Thyroid gland (tissue), 4 donors: Measurements from ENCODE around the gene CCDC83.

Source experiments
- POLR2A ChIP-seq, 2 donors: fragments of 450-650 bp; IDR thresholded peaks; one replicate each; pipeline ENCODE4 v1.6.1; 2017; ENCODE audit warnings: antibody characterized with exemption in 2 of 2, mild to moderate bottlenecking in 2 of 2, moderate library complexity in 1 of 2
- TF ChIP-seq, protein P1 (sequence below), 6 experiments: fragments of 200-600 bp in 3 of 6; fragments of 450-650 bp in 3 of 6; sonication (generic) in 3 of 6; IDR thresholded peaks; one replicate each; pipeline ENCODE4 v1.5.1; 2016 to 2019; ENCODE audit warnings: antibody characterized with exemption in 6 of 6, mild to moderate bottlenecking in 2 of 6, inconsistent platforms in 1 of 6, moderate library complexity in 1 of 6

DNA sequence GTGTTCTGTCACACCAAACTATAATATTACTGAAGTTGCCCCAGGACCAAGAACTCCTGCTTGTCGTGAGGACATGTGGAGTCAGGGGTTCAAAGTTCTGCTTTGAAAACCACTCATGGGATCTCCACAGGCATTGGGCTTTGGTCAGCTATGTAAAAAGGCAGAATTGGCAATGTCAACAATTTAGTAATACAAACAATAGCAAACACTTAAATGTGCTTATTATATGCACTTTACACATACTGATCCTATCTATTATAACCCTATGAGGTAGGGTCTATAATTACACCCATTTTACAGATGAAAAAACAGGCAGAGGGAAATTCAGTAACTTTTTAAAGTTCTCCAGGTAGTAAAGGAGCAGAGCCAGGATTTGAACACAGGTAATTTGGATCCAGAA lies 94.6 kb downstream of the CCDC83 start:
- TF ChIP-seq POLR2A (IDR thresholded peaks at IDR 0.05): no peak
- TF ChIP-seq, protein P1, sequence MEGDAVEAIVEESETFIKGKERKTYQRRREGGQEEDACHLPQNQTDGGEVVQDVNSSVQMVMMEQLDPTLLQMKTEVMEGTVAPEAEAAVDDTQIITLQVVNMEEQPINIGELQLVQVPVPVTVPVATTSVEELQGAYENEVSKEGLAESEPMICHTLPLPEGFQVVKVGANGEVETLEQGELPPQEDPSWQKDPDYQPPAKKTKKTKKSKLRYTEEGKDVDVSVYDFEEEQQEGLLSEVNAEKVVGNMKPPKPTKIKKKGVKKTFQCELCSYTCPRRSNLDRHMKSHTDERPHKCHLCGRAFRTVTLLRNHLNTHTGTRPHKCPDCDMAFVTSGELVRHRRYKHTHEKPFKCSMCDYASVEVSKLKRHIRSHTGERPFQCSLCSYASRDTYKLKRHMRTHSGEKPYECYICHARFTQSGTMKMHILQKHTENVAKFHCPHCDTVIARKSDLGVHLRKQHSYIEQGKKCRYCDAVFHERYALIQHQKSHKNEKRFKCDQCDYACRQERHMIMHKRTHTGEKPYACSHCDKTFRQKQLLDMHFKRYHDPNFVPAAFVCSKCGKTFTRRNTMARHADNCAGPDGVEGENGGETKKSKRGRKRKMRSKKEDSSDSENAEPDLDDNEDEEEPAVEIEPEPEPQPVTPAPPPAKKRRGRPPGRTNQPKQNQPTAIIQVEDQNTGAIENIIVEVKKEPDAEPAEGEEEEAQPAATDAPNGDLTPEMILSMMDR (IDR thresholded peaks at IDR 0.05): no peak
